ENCODE data around the gene TMPRSS7.

DNA sequence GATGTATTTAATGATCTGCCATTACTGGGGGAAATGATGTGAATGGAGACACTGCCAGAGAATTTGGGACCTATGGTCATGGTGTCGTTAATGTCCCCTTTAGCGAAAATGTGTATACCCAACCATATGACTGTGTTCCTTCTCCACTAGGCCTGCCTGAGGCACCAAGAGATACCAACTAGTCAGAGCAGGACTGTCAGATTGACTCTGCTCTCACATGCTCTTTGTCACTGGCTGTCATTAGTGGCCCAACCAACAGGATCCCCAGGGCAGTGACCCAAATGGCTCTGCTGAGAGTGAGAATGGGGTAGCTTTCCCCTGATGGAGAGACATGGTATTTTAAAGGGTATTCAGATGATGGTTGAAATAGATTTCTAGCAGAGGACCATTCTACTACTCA lies 33.0 kb upstream of the TMPRSS7 start:
- TF ChIP-seq, protein P1, sequence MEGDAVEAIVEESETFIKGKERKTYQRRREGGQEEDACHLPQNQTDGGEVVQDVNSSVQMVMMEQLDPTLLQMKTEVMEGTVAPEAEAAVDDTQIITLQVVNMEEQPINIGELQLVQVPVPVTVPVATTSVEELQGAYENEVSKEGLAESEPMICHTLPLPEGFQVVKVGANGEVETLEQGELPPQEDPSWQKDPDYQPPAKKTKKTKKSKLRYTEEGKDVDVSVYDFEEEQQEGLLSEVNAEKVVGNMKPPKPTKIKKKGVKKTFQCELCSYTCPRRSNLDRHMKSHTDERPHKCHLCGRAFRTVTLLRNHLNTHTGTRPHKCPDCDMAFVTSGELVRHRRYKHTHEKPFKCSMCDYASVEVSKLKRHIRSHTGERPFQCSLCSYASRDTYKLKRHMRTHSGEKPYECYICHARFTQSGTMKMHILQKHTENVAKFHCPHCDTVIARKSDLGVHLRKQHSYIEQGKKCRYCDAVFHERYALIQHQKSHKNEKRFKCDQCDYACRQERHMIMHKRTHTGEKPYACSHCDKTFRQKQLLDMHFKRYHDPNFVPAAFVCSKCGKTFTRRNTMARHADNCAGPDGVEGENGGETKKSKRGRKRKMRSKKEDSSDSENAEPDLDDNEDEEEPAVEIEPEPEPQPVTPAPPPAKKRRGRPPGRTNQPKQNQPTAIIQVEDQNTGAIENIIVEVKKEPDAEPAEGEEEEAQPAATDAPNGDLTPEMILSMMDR (IDR thresholded peaks at IDR 0.05), result no peak
- TF ChIP-seq EZH2 (IDR thresholded peaks at IDR 0.05), result no peak
- TF ChIP-seq EZH2phosphoT487 (IDR thresholded peaks at IDR 0.05), result no peak
